Activated T-cell treated with anti-CD3 and anti-CD28 coated beads for 4 hours (primary cell): ENCODE data around the gene SLC8B1.

Experiments used
- DNase-seq: peaks from one replicate; pipeline ENCODE4 v3.0.0-alpha.2; 2020

The SLC8B1 gene

DNA sequence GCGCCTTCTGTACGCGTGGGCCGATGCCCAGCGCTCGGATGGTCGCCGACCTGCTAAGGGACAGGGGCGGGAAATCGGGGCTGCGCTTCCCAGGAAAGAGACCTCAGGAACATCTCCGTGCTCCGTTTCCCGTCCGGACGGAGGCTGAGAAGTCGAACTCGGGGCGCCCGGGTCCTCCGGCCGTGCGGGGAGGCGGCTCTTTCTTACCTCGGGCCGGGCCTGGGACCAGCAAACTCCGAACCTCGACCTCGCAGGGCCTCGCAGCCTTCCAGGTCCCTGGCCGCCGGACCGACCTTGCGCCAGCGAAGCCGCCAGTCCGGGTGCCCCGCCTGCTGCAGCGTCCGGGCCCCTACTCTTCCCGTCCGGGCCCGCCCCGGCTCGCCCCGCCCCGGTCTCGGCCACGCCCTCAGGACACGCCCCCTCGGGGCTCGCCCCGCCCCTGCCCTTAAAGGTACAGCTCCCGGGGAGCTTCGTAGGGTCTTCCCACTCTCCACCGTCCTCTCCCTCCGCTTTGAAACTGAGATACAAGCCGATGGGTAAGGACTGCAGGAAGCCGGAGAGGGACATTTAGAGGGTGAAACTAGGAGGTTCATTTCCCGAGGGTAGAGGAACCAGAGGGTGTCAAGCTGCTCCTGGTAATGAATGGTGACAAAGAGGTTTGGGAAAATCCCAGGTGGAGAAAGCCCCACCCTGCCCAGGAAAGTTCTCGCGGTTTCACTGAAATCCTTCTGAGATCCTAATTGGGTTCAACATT is at the start of gene SLC8B1:
Gene SLC8B1, minus strand, starts transcription at position 324 of the 754 bp plus-strand sequence. CDS start 2,231 bp downstream, outside the sequence.
- peak; percentile 94 for DNase-seq

DNA sequence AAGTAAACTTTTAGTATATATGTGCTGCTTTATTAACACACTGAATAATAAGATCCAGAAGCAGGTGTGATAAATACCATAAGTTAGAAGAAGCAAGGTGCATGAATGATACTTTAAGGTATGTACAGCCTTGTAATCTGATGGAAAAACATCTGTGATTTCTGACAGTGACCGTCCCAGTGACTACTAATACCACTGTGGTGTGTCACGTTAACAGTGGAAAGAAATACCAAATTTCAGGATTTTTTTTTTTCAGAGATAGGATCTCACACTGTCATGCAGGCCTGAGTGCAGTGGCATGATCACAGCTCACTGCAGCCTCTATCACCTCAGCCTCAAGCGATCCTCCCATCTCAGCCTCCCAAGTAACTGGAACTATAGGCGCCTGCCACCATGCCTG is 47.3 kb upstream of the SLC8B1 start:
- no peak for DNase-seq

GRCh38 chr12:113381220-113381619 is 46.3 kb upstream of the SLC8B1 start:
- DNase-seq, result no peak

- DNase-seq, result no peak
Measured at GRCh38 chr12:113378291-113378690, 43.4 kb upstream of the SLC8B1 start.

- no peak for DNase-seq
Measured at GRCh38 chr12:113374823-113375428, 40.0 kb upstream of the SLC8B1 start.

DNA sequence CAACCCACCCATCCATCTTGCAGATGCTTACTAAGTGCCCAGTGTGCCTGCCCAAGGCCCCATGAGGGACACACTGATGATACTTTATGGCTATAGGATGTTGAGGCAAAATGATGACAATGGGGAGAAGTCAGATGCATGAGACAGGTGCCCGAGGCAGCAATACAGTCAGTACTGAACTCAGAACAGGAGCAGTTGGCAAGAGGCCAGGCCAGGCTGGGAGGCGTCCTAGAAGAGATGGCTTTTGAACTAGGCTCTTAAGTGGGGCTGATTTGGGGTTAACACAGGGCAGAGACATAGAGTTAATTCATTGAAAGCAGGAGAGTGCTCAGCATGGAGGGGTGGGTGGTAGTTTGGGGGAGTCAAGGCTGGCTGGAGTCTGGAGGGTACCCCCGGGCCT is 39.1 kb upstream of the SLC8B1 start:
- no peak for DNase-seq

DNA sequence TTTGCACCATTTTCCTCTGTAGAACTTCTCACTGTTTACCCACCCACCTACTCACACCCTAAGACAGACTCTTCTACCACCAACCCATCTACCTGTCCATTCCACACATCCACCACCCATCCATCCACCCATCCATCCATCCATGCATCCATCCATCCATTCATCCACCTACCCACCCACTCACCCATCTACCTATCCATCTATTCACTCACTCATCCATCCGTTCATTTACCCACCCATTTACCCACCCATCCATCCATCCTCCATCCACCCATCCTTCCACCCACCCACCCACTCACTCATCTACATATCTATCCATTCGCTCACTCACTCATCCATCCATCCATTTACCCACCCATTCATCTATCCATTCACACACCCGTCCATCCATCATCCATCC is 38.5 kb upstream of the SLC8B1 start:
- DNase-seq, result no peak

DNA sequence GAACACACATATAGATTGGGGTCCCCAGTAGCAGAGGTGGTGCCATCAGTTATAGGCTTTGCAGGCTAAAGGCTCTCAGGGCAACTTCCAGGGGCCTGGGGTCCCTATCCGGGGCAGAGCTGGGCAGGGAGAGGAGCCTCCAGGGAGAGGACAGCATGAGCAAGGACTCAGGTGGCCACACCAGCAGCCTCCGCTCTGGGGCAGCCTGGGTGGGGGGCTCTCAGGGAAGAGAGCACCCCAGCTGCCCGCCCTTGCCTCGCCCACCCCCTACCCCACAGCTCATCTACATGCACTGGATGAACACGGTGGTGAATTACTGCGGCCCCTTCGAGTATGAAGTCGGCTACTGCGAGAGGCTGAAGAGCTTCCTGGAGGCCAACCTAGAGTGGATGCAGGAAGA is 37.5 kb upstream of the SLC8B1 start:
- DNase-seq, result no peak

GRCh38 chr12:113371808-113372207 is 36.9 kb upstream of the SLC8B1 start:
- DNase-seq, result no peak

DNA sequence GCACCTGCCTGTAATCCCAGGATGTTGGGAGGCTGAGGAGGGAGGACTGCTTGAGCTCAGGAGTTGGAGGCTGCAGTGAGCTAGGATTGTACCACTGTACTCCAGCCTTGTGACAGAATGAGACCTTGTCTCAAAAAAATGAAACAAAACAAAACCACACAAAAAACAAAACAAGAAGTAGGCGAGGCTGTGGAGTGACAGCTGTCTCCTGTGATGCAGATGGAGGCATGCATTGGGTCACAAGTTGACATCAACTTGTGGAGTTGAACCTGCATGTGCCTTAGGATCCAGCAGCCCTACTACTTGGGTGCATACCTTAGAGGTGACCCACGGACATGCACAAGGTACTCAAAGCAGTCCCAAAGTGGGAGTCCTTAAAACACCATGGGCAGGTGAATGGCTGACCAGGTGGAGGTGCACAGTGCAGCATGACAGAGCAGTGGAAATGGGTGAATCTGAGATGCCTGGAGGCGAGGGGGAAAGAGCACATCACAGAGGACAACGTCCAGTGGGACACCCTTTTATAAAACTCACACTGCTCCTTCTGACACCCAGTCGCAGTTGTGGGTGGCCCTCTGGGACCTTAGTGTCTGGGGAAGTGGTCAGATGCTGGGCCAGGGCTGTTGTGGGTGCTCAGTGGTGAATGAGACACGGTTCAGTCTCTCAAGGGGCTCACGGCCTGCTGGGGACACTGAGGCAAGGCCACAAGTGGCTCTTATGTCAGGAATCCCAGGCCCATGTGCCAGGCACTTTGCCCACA is 36.2 kb upstream of the SLC8B1 start:
- no peak for DNase-seq

DNA sequence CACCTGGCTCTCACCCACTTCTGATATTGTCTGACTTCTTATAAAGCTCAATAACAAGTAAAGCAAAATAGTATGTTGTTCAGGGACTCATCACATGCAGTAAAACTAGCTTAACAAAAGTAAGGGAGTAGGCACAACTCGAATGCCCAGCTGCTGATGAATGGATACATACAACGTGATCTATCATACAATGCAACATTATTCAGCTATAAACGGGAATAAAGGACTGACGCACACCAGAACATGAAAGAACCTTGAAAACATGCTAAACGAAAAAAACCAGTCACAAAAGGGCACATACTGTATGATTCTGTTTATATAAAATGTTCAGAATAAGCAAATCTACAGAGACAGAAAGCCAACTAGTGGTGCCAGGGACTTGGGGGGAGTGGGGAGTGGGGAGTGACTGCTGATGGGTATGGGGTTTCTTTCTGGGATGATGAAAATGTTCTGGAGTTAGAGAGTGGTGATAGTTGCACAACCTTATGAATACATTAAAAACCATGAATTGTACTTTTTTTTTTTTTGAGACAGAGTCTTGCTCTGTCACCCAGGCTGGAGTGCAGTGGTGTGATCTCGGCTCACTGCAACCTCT is 34.6 kb upstream of the SLC8B1 start:
- DNase-seq, result no peak

- no peak for DNase-seq
Measured at GRCh38 chr12:113368331-113368730, 33.4 kb upstream of the SLC8B1 start.

DNA sequence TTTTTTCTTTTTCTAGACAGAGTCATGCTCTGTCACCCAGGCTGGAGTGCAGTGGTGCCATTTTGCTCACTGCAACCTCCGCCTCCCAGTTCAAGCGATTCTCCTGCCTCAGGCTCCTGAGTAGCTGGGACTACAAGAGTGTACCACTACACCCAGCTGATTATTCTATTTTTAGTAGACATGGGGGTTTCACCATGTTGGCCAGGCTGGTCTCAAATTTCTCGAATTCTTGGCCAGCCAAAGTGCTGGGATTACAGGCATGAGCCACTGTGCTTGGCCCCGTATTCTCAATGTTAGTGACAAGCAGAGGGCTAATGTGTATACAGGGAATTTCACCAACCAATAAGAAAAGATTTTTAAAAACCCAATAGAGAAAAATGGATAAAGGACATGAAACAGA is 31.9 kb upstream of the SLC8B1 start:
- no peak for DNase-seq

DNA sequence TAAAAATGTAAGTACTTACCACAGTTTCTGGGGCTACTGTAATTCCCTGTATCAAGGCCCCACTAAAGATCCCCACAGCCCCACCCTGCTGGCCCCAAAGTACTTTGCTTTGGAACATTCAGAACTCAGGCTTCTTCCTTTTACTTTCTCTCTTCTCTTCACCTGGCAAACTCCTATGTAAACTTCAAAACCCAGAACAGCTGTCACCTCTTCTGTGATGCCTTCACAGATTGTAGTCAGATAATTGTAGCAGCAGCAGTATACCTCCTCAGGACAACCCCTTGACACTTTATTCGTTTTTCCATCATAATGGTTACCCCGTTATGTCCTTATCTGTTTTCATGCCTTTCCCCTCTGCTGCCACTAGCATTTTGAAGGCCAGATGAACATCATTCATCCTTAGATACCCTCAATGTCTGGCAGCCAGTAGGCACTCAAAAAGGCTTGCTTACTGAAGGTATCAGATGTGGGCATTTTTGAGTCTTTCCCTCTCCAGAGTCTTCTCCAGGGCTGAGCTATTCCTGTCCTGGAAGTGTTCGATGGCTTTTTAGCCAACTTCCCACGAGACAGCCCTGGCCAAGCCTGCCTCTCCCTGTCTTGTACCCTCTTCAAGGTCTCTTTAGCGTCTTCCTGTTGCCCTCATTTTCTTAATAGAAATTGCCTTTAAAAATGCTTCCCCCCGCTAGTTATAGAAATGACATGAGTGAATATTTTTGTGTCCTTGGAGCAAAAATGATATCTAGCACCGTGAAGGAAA is 30.9 kb upstream of the SLC8B1 start:
- DNase-seq, result no peak

DNA sequence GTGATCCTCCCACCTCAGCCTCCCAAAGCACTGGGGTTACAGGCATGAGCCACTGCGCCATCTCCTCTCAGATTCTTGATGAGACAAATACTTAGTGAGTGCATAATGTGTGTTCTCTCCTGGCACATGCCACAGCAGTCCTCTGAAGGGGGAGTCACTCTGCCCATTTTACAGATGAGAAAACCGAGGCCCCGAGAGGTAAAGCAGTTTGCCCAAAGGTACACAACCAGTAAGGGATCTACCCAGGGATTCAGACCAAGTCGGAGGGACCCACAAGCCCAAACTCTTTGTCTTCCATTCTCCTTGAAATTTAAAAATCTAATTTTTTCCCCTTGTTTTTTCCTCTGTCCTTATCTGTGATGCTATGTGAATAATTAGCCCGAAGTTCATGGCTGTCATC is 29.8 kb upstream of the SLC8B1 start:
- no peak for DNase-seq

DNA sequence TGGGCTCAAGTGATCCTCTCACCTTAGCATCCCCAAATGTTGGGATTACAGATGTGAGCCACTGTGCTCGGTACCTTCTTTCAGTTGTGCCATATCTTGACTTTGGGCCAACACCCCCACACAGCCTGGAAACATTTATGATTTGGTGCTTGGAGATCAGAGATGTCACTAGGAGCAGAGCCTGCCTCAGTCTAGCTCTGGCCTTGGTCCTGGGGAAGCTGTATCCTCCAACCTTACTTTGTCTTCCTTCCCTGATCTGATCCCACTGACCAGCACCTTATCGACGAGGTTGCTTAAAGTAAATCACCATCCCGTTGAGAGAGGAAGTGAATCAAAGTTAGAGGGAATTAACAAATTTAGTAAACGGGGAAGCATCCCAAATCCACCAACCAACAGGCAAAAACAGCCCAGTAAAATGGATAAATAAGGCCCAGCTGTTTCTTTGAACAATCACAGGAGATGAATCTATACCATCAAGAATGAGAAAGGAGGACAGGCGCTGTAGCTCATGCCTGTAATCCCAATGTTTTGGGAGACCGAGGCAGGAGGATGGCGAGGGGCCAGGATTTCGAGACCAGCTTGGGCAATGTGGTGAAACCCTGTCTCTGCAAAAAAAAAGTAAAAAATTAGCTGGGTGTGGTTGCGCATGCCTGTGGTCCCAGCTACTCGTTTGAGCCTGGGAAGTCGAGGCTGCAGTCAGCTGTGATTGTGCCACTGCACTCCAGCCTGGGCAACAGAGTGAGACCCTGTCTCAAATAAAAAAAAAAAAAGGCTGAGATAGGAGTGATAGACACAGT is 26.9 kb upstream of the SLC8B1 start:
- no peak for DNase-seq

DNA sequence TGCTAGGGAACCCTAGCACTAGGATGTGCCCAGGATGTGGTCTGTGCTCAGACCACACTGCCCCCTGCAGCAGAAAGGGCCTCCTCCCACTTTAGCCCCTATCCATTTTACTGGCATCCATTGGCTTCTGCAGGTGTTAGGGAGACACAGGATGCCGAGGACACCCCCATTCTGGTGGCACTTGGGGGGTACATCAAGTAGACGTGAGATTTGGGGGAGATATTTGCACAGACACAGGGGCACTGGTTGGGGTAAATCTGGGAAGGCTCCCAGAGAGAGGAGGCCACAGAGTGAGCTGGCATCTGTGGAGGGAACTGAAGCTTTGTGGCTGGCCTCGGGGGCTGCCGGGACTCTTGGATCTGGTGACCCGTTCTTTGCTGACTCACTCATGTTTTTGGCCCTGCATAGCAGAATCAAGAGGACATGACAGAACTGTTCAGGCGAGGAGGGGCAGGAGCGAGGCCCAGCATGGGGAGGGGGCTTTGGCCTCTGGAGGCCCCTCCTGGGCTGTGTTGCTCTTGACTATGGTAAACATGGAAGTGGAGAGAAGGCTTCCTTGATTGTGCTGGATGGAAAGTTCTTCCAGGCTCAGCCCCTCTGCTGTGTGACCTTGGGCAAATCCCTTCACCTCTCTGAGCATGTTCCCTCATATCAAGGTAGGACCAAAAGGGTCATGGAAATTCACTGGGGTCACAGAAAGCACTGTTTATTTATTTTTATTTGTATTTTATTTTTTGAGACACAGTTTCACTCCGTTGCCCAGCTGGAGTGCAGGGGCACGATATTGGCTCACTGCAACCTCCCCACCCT is 25.2 kb upstream of the SLC8B1 start:
- no peak for DNase-seq

GRCh38 chr12:113359133-113359938 is 24.4 kb upstream of the SLC8B1 start:
- DNase-seq, result no peak

GRCh38 chr12:113358381-113359132 is 23.6 kb upstream of the SLC8B1 start, which contains the start of gene PLBD2:
Gene PLBD2, plus strand, starts transcription at chr12:113358587. Its CDS starts 14 bp downstream, at chr12:113358601.
- DNase-seq, result peak; percentile 94
